GM19193 (cell line): ENCODE measurements around the gene MLIP.

Experiments
- POLR2A ChIP-seq: IDR thresholded peaks from 4 replicates; pipeline ENCODE4 v1.6.1; 2011; ENCODE audit not compliant: insufficient read depth, insufficient read length; ENCODE audit errors: extremely low read depth

MLIP gene

GRCh38 chr6:54217018-54217417, 105.8 kb downstream of the MLIP start:
- TF ChIP-seq POLR2A, result no peak

GRCh38 chr6:54222217-54222616, 111.0 kb downstream of the MLIP start:
- no peak for TF ChIP-seq POLR2A

- TF ChIP-seq POLR2A, result no peak
Observed at GRCh38 chr6:54232703-54233102, 121.5 kb downstream of the MLIP start.

GRCh38 chr6:54234539-54234938, 123.3 kb downstream of the MLIP start:
- no peak for TF ChIP-seq POLR2A

- TF ChIP-seq POLR2A, result no peak
Observed at GRCh38 chr6:54236984-54237383, 125.7 kb downstream of the MLIP start.

GRCh38 chr6:54238396-54238795, 127.2 kb downstream of the MLIP start:
- no peak for TF ChIP-seq POLR2A

GRCh38 chr6:54243699-54244098, 132.5 kb downstream of the MLIP start:
- TF ChIP-seq POLR2A, result no peak

GRCh38 chr6:54244430-54244829, 133.2 kb downstream of the MLIP start:
- no peak for TF ChIP-seq POLR2A

GRCh38 chr6:54245265-54245664, 134.0 kb downstream of the MLIP start:
- TF ChIP-seq POLR2A, result no peak

GRCh38 chr6:54248319-54248718, 137.1 kb downstream of the MLIP start:
- no peak for TF ChIP-seq POLR2A

- no peak for TF ChIP-seq POLR2A
Observed at GRCh38 chr6:54248994-54249393, 137.8 kb downstream of the MLIP start.

GRCh38 chr6:54252496-54252895, 141.3 kb downstream of the MLIP start:
- no peak for TF ChIP-seq POLR2A

GRCh38 chr6:54252916-54253315, 141.7 kb downstream of the MLIP start:
- TF ChIP-seq POLR2A, result no peak

- TF ChIP-seq POLR2A, result no peak
Observed at GRCh38 chr6:54254886-54255285, 143.6 kb downstream of the MLIP start.

- no peak for TF ChIP-seq POLR2A
Observed at GRCh38 chr6:54255886-54256285, 144.6 kb downstream of the MLIP start.

GRCh38 chr6:54260025-54260424, 148.8 kb downstream of the MLIP start:
- TF ChIP-seq POLR2A, result no peak

GRCh38 chr6:54262499-54262898, 151.3 kb downstream of the MLIP start:
- no peak for TF ChIP-seq POLR2A

GRCh38 chr6:54262971-54263370, 151.7 kb downstream of the MLIP start:
- no peak for TF ChIP-seq POLR2A

- TF ChIP-seq POLR2A, result no peak
Observed at GRCh38 chr6:54264581-54265272, 153.5 kb downstream of the MLIP start.
